Stimulated activated CD4-positive, alpha-beta T cell treated with anti-CD3 and anti-CD28 coated beads, TNF-alpha, amount 100 ng/mL, for 1 hour (primary cell): ENCODE results near the gene MYT1.
"Not testable (repeated sequence)": the region's sequence is repeated elsewhere in the genome, so short reads cannot be mapped to it uniquely, and the experiment has no call there.

ENCODE experiments used
- DNase-seq, 3 donors: peaks; one replicate each; pipeline ENCODE4 v3.0.0-alpha.2; 2020; ENCODE audit warnings: low read depth in 3 of 3, low spot score in 1 of 3

Gene MYT1

GRCh38 chr20:64164123-64164836, at the start of gene MYT1:
Gene MYT1, plus strand, starts transcription at chr20:64164452. Its CDS starts 34,410 bp downstream, at chr20:64198862.
- DNase-seq = no peak

GRCh38 chr20:64115171-64115911, 48.9 kb upstream of the MYT1 start:
- DNase-seq = no peak

GRCh38 chr20:64116016-64116415, 48.2 kb upstream of the MYT1 start:
- no peak for DNase-seq

GRCh38 chr20:64116541-64117431, 47.5 kb upstream of the MYT1 start:
- DNase-seq = no peak

GRCh38 chr20:64117432-64117777, 46.8 kb upstream of the MYT1 start:
- DNase-seq = not testable (repeated sequence)

GRCh38 chr20:64119301-64119680, 45.0 kb upstream of the MYT1 start:
- DNase-seq = no peak

GRCh38 chr20:64119681-64120341, 44.4 kb upstream of the MYT1 start:
- no peak for DNase-seq

GRCh38 chr20:64121586-64121985, 42.7 kb upstream of the MYT1 start:
- DNase-seq = no peak

GRCh38 chr20:64122927-64123326, 41.3 kb upstream of the MYT1 start:
- DNase-seq = not testable (repeated sequence)

- DNase-seq = not testable (repeated sequence)
Measured at GRCh38 chr20:64123517-64123916, 40.7 kb upstream of the MYT1 start.

GRCh38 chr20:64129146-64129782, 35.0 kb upstream of the MYT1 start:
- no peak for DNase-seq

GRCh38 chr20:64130271-64130670, 34.0 kb upstream of the MYT1 start:
- DNase-seq = no peak

- no peak for DNase-seq
Measured at GRCh38 chr20:64130876-64131275, 33.4 kb upstream of the MYT1 start.

- no peak for DNase-seq
Measured at GRCh38 chr20:64131406-64131805, 32.8 kb upstream of the MYT1 start.

GRCh38 chr20:64133951-64134407, 30.3 kb upstream of the MYT1 start:
- no peak for DNase-seq

- not testable (repeated sequence) for DNase-seq
Measured at GRCh38 chr20:64134744-64135143, 29.5 kb upstream of the MYT1 start.

- no peak for DNase-seq
Measured at GRCh38 chr20:64136004-64136710, 28.1 kb upstream of the MYT1 start.

GRCh38 chr20:64137598-64138031, 26.6 kb upstream of the MYT1 start:
- DNase-seq = no peak

GRCh38 chr20:64138276-64138815, 25.9 kb upstream of the MYT1 start:
- DNase-seq = no peak
